Measurements from ENCODE around the gene CLCN3.

DNA sequence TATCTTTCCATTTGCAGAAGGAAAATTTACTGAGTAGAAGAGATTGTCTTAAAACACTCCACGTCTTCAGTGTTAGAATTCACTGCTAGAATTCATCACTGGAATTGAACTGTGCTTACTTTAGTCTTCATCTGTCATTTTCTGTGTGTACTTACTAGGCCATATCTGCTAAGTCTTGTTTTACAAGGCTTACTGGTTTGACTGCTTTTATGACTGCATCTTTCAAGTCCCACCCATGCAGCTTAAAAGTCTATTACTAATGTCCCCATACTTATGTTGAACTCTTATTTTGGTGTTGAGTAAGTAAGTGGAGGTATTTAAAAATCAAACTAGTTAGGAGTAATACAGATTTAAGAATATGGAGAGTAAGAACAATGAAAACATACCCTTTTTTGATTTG lies 14.6 kb downstream of the CLCN3 start:
- TF ChIP-seq, protein P1, sequence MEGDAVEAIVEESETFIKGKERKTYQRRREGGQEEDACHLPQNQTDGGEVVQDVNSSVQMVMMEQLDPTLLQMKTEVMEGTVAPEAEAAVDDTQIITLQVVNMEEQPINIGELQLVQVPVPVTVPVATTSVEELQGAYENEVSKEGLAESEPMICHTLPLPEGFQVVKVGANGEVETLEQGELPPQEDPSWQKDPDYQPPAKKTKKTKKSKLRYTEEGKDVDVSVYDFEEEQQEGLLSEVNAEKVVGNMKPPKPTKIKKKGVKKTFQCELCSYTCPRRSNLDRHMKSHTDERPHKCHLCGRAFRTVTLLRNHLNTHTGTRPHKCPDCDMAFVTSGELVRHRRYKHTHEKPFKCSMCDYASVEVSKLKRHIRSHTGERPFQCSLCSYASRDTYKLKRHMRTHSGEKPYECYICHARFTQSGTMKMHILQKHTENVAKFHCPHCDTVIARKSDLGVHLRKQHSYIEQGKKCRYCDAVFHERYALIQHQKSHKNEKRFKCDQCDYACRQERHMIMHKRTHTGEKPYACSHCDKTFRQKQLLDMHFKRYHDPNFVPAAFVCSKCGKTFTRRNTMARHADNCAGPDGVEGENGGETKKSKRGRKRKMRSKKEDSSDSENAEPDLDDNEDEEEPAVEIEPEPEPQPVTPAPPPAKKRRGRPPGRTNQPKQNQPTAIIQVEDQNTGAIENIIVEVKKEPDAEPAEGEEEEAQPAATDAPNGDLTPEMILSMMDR (IDR thresholded peaks at IDR 0.05), result no peak
- TF ChIP-seq POLR2A (IDR thresholded peaks at IDR 0.05) (no peak), POLR2AphosphoS5 (IDR thresholded peaks at IDR 0.05) (peak in 1 of 2 donors; percentile 24)
